Measurements from ENCODE around the gene P2RX7.

Gene P2RX7

GRCh38 chr12:121184984-121185889, 52.6 kb downstream of the P2RX7 start:
- H3K4me3 ChIP-seq (ENCODE audit: low read depth, low read length, poor library complexity, severe bottlenecking): no peak overlapping the region
- TF ChIP-seq EZH2 (IDR thresholded peaks at IDR 0.05; ENCODE audit: borderline replicate concordance, low read length) (no peak), CTCF (IDR thresholded peaks at IDR 0.05; ENCODE audit: low read length) (no peak)
- H3K79me2 ChIP-seq (ENCODE audit: insufficient read depth, low read length): no peaks in the 10 kb centered on the region
- no peaks in the 10 kb centered on the region for H3K27me3 ChIP-seq (ENCODE audit: insufficient read depth, low read length)
- H3K9me2 ChIP-seq (ENCODE audit: low read depth, low read length): no peaks in the 10 kb centered on the region
- H3K9ac ChIP-seq (ENCODE audit: low read length): no peak overlapping the region
- no peak overlapping the region for H2AFZ ChIP-seq (ENCODE audit: low read length)
- H4K20me1 ChIP-seq (ENCODE audit: insufficient read depth, low read length): no peaks in the 10 kb centered on the region
- no peak overlapping the region for H3K27ac ChIP-seq (ENCODE audit: low read depth, low read length, poor library complexity, severe bottlenecking)
- H3F3A ChIP-seq (ENCODE audit: insufficient read depth, low read length): no peaks in the 10 kb centered on the region
- no peaks in the 10 kb centered on the region for H3K9me3 ChIP-seq (ENCODE audit: low read length)
- no peaks in the 10 kb centered on the region for H3K4me1 ChIP-seq (ENCODE audit: insufficient read depth, low read length, severe bottlenecking)
- H3K4me2 ChIP-seq (ENCODE audit: low read length): no peak overlapping the region
- H3K36me3 ChIP-seq (ENCODE audit: insufficient read depth, low read length): no peaks in the 10 kb centered on the region; the same call in 1 of the 2 replicates

GRCh38 chr12:121186826-121187225, 54.1 kb downstream of the P2RX7 start:
- H4K20me1 ChIP-seq (ENCODE audit: insufficient read depth, low read length): no peaks in the 10 kb centered on the region
- H3K4me2 ChIP-seq (ENCODE audit: low read length): no peak overlapping the region

GRCh38 chr12:121187501-121187900, 54.8 kb downstream of the P2RX7 start:
- Histone ChIP-seq H3K9ac (ENCODE audit: low read length) (no peak overlapping the region), H3K27me3 (ENCODE audit: insufficient read depth, low read length) (no peaks in the 10 kb centered on the region; the same call in 1 of the 2 replicates), H3K27ac (ENCODE audit: low read depth, low read length, poor library complexity, severe bottlenecking) (no peak overlapping the region), H3F3A (ENCODE audit: insufficient read depth, low read length) (no peaks in the 10 kb centered on the region), H3K4me3 (ENCODE audit: low read depth, low read length, poor library complexity, severe bottlenecking) (no peak overlapping the region), H3K36me3 (ENCODE audit: insufficient read depth, low read length) (no peaks in the 10 kb centered on the region; the same call in 1 of the 2 replicates), H3K9me3 (ENCODE audit: low read length) (no peaks in the 10 kb centered on the region), H4K20me1 (ENCODE audit: insufficient read depth, low read length) (no peaks in the 10 kb centered on the region), H2AFZ (ENCODE audit: low read length) (no peak overlapping the region), H3K9me2 (ENCODE audit: low read depth, low read length) (no peaks in the 10 kb centered on the region), H3K79me2 (ENCODE audit: insufficient read depth, low read length) (no peaks in the 10 kb centered on the region), H3K4me1 (ENCODE audit: insufficient read depth, low read length, severe bottlenecking) (no peaks in the 10 kb centered on the region), H3K4me2 (ENCODE audit: low read length) (no peak overlapping the region)
- no peak for TF ChIP-seq CTCF (IDR thresholded peaks at IDR 0.05; ENCODE audit: low read length)
- no peak for TF ChIP-seq EZH2 (IDR thresholded peaks at IDR 0.05; ENCODE audit: borderline replicate concordance, low read length)

More at GRCh38 chr12:121186826-121187225, 54.1 kb downstream of the P2RX7 start:
- Histone ChIP-seq H3K27me3 (ENCODE audit: insufficient read depth, low read length) (no peaks in the 10 kb centered on the region; the same call in 1 of the 2 replicates), H3K79me2 (ENCODE audit: insufficient read depth, low read length) (no peaks in the 10 kb centered on the region), H2AFZ (ENCODE audit: low read length) (no peak overlapping the region), H3K9me2 (ENCODE audit: low read depth, low read length) (no peaks in the 10 kb centered on the region), H3K27ac (ENCODE audit: low read depth, low read length, poor library complexity, severe bottlenecking) (no peak overlapping the region), H3K4me3 (ENCODE audit: low read depth, low read length, poor library complexity, severe bottlenecking) (no peak overlapping the region), H3K9me3 (ENCODE audit: low read length) (no peaks in the 10 kb centered on the region), H3K9ac (ENCODE audit: low read length) (no peak overlapping the region), H3F3A (ENCODE audit: insufficient read depth, low read length) (no peaks in the 10 kb centered on the region), H3K36me3 (ENCODE audit: insufficient read depth, low read length) (no peaks in the 10 kb centered on the region; the same call in 1 of the 2 replicates), H3K4me1 (ENCODE audit: insufficient read depth, low read length, severe bottlenecking) (no peaks in the 10 kb centered on the region)
- TF ChIP-seq CTCF (IDR thresholded peaks at IDR 0.05; ENCODE audit: low read length): no peak
- TF ChIP-seq EZH2 (IDR thresholded peaks at IDR 0.05; ENCODE audit: borderline replicate concordance, low read length): no peak

Measured in OCI-LY1 (cell line).